A549 (cell line): ENCODE results near the gene UBASH3B. TPM values are rescaled to one million over a fixed set of nuclear protein-coding genes. Genes with fewer than 3 reads are reported as not detected.

Experiments
- ATAC-seq, 2 experiments: fragments of 200-7000 bp in 1 of 2; fragments of >200 bp in 1 of 2; cut with Nextera tagmentation in 1 of 2; cut with Tn5 transposase in 1 of 2; 3 replicates each; pipeline versions ENCODE4 v1.8.0 to v1.9.1; 2018 to 2020; ENCODE audit warnings: mild to moderate bottlenecking in 1 of 2, moderate library complexity in 1 of 2
- CTCF ChIA-PET: fragments of 300-600 bp; sonication (Branson Sonifier 250); formaldehyde crosslinking; extraction: SDS; loops from one replicate; lab custom pipeline; 2021; ENCODE audit warnings: antibody characterized with exemption, inconsistent platforms; lab: Yijun Ruan, JAX
- POLR2A ChIA-PET: fragments of 350-600 bp; formaldehyde crosslinking; extraction: SDS; loops from one replicate; lab custom pipeline; 2021; ENCODE audit warnings: antibody characterized with exemption, inconsistent platforms; lab: Yijun Ruan, JAX
- DNase-seq, 2 experiments: peaks; one replicate each; pipeline versions ENCODE4 v3.0.0 to v3.0.0-alpha.2; 2011 to 2016; ENCODE audit warnings: low read depth in 1 of 2, low spot score in 1 of 2
- FAIRE-seq: peaks from 2 replicates; lab custom pipeline; 2011; peaks lifted over from hg19 to GRCh38; lab: Jason Lieb, UNC
- H3K27ac ChIP-seq, 2 experiments: fragments of >200 bp; sonication (Bioruptor Twin); formaldehyde crosslinking; 3 replicates each; pipeline ENCODE4 v1.5.1; 2016 to 2017
- H3K4me1 ChIP-seq: fragments of >200 bp; sonication (Bioruptor Twin); formaldehyde crosslinking; 3 replicates; pipeline ENCODE4 v1.6.1; 2016
- H3K4me2 ChIP-seq: fragments of >200 bp; sonication (Bioruptor Twin); formaldehyde crosslinking; 3 replicates; pipeline ENCODE4 v1.6.1; 2016
- H3K4me3 ChIP-seq: fragments of >200 bp; sonication (Bioruptor Twin); formaldehyde crosslinking; 3 replicates; pipeline ENCODE4 v1.5.1; 2016
- H3K9me3 ChIP-seq: fragments of >200 bp; sonication (Bioruptor Twin); formaldehyde crosslinking; 3 replicates; pipeline ENCODE4 v1.6.1; 2016
- ATOH8 ChIP-seq: fragments of 250-450 bp; sonication (Bioruptor Pico); IDR thresholded peaks from 2 replicates; pipeline ENCODE4 v1.5.0; 2020; ENCODE audit warnings: low read depth, mild to moderate bottlenecking, moderate library complexity
- BHLHE40 ChIP-seq: IDR thresholded peaks from 2 replicates; pipeline ENCODE4 v1.6.1; 2012; ENCODE audit warnings: low read depth, low read length, inconsistent platforms
- CBX2 ChIP-seq: fragments of 200-600 bp; sonication (generic); IDR thresholded peaks from 2 replicates; pipeline ENCODE4 v1.6.1; 2016; ENCODE audit warnings: low read depth, mild to moderate bottlenecking, borderline replicate concordance
- CTCF ChIP-seq: fragments of >200 bp; sonication (Bioruptor Twin); formaldehyde crosslinking; IDR thresholded peaks from 3 replicates; pipeline ENCODE4 v1.5.1; 2016
- EHF ChIP-seq: fragments of 250-450 bp; sonication (Bioruptor Pico); IDR thresholded peaks from 2 replicates; pipeline ENCODE4 v1.5.0; 2020; ENCODE audit warnings: mild to moderate bottlenecking
- ELK1 ChIP-seq: fragments of 150-350 bp; IDR thresholded peaks from 2 replicates; pipeline ENCODE4 v1.6.1; 2014; ENCODE audit warnings: low read depth, mild to moderate bottlenecking, low read length
- GATA3 ChIP-seq: IDR thresholded peaks from 2 replicates; pipeline ENCODE4 v1.6.1; 2012; ENCODE audit warnings: borderline replicate concordance
- HEYL ChIP-seq: fragments of 250-450 bp; sonication (Bioruptor Pico); IDR thresholded peaks from 2 replicates; pipeline ENCODE4 v1.8.0; 2021; ENCODE audit warnings: mild to moderate bottlenecking, moderate library complexity
- HOXB5 ChIP-seq: fragments of 250-450 bp; sonication (Bioruptor Pico); IDR thresholded peaks from 2 replicates; pipeline ENCODE4 v1.5.0; 2020; ENCODE audit warnings: mild to moderate bottlenecking, moderate library complexity
- JUN ChIP-seq, 2 experiments: fragments of >200 bp; sonication (Bioruptor Twin); formaldehyde crosslinking; IDR thresholded peaks; 2 replicates in 1 of 2; 3 replicates in 1 of 2; pipeline ENCODE4 v1.6.1; 2016 to 2017
- KDM5A ChIP-seq: fragments of 200-600 bp; sonication (generic); IDR thresholded peaks from 2 replicates; pipeline ENCODE4 v1.6.1; 2016; ENCODE audit warnings: antibody characterized with exemption, mild to moderate bottlenecking
- MAX ChIP-seq: IDR thresholded peaks from 2 replicates; pipeline ENCODE4 v1.6.1; 2012
- PBX3 ChIP-seq: IDR thresholded peaks from 2 replicates; pipeline ENCODE4 v1.6.1; 2012
- POLR2A ChIP-seq: IDR thresholded peaks from 2 replicates; pipeline ENCODE4 v1.6.1; 2012; ENCODE audit warnings: mild to moderate bottlenecking, low read length
- RAD21 ChIP-seq, 2 experiments: fragments of >200 bp in 1 of 2; sonication (Bioruptor Twin) in 1 of 2; formaldehyde crosslinking in 1 of 2; IDR thresholded peaks in 1 of 2; conservative IDR thresholded peaks in 1 of 2; 2 replicates in 1 of 2; 3 replicates in 1 of 2; pipeline ENCODE4 v1.6.1; 2012 to 2018; ENCODE audit warnings: inconsistent platforms in 1 of 2
- RARB ChIP-seq: fragments of 250-450 bp; sonication (Bioruptor Pico); IDR thresholded peaks from 2 replicates; pipeline ENCODE4 v1.8.0; 2021; ENCODE audit warnings: mild to moderate bottlenecking, moderate library complexity
- RCOR1 ChIP-seq: fragments of 150-350 bp; IDR thresholded peaks from 2 replicates; pipeline ENCODE4 v1.6.1; 2014; ENCODE audit warnings: antibody characterized with exemption, low read length, low read depth
- RFX5 ChIP-seq: fragments of 450-650 bp; IDR thresholded peaks from 2 replicates; pipeline ENCODE4 v1.7.1; 2014; ENCODE audit warnings: antibody characterized with exemption, mild to moderate bottlenecking, moderate library complexity
- SMC3 ChIP-seq: fragments of >200 bp; sonication (Bioruptor Twin); formaldehyde crosslinking; IDR thresholded peaks from 3 replicates; pipeline ENCODE4 v1.6.1; 2018; ENCODE audit warnings: inconsistent platforms
- TP53 ChIP-seq: fragments of 250-450 bp; sonication (Bioruptor Pico); IDR thresholded peaks from 2 replicates; pipeline ENCODE4 v1.5.0; 2021; ENCODE audit warnings: mild to moderate bottlenecking, moderate library complexity
- USF2 ChIP-seq: fragments of 450-650 bp; IDR thresholded peaks from 2 replicates; pipeline ENCODE4 v1.6.1; 2014; ENCODE audit warnings: antibody characterized with exemption
- ZC3H11A ChIP-seq: fragments of 450-650 bp; IDR thresholded peaks from 2 replicates; pipeline ENCODE4 v1.6.1; 2014; ENCODE audit warnings: antibody characterized with exemption, mild to moderate bottlenecking
- ZNF302 ChIP-seq: fragments of 250-450 bp; sonication (Bioruptor Pico); IDR thresholded peaks from 2 replicates; pipeline ENCODE4 v1.9.0; 2021; ENCODE audit warnings: inconsistent platforms, mild to moderate bottlenecking, moderate library complexity
- ZSCAN20 ChIP-seq: fragments of 250-450 bp; sonication (Bioruptor Pico); IDR thresholded peaks from 2 replicates; pipeline ENCODE4 v1.8.0; 2022; ENCODE audit warnings: mild to moderate bottlenecking, moderate library complexity
- WGBS: methylation state at CpG from one replicate; pipeline ENCODE4 v1.1.6; 2017; ENCODE audit errors: missing lambda C conversion rate; 5-methylcytosine and 5-hydroxymethylcytosine counted together
- polyA plus RNA-seq, 4 experiments: library from polyadenylated mRNA; depleted of rRNA in 3 of 4; stranded (reverse); fragments of >200 nt; fragmentation: RNase III in 1 of 4; extraction: RNeasy Plus Mini Kit Qiagen cat#74134 plus additional on column Dnase treatment in 1 of 4; gene quantifications; 2 replicates in 3 of 4; 3 replicates in 1 of 4; pipeline ENCODE4 v1.2.3, GENCODE V29; 2011 to 2017

Gene UBASH3B
- polyA plus RNA-seq, 2 of the 4 experiments (the other 2 are of a cell fraction), result 33.4 to 43.0 TPM

- POLR2A ChIA-PET, result interaction anchor here (0.7 to 1.7 kb wide), 2 partner anchors 7 to 21 kb away, joined by 6 to 7 read pairs; partner anchors contain the start of gene UBASH3B
- peak overlapping the region in 1 of 2 experiments; percentile 38; a peak in 2 of 6 replicates for H3K27ac ChIP-seq
Measured at GRCh38 chr11:122663056-122663740, 7.7 kb downstream of the UBASH3B start.

GRCh38 chr11:122663764-122664163 lies 8.2 kb downstream of the UBASH3B start:
- 76% methylated on average over 4 of the region's 4 CpGs for WGBS

More at GRCh38 chr11:122663056-122663740, 7.7 kb downstream of the UBASH3B start:
- H3K4me1 ChIP-seq, result peaks cover 80% of the 10 kb centered on the region
- no peak overlapping the region for H3K4me3 ChIP-seq
- CTCF ChIA-PET, result interaction anchor here (2.0 kb wide), 1 partner anchor 119 kb away, joined by 8 read pairs; no protein-coding TSS in a partner anchor
- no peak for DNase-seq
- TF ChIP-seq GATA3, result no peak
- TF ChIP-seq ZSCAN20 (CRISPR knock-in tag), result no peak
- TF ChIP-seq MAX, result no peak
- TF ChIP-seq HOXB5, result no peak
- no peak for TF ChIP-seq SMC3
- TF ChIP-seq USF2, result no peak
- no peak for TF ChIP-seq ELK1
- no peak for TF ChIP-seq RAD21 (conservative IDR thresholded peaks at IDR 0.05 in 1 of 2, IDR thresholded peaks at IDR 0.05 in 1 of 2)
- no peak for TF ChIP-seq TP53 (CRISPR knock-in tag)
- ATAC-seq, result no peak
- WGBS, result 96% methylated on average over 13 of the region's 13 CpGs
- no peak overlapping the region for H3K4me2 ChIP-seq
- no peak for FAIRE-seq
- H3K9me3 ChIP-seq, result no peaks in the 10 kb centered on the region

GRCh38 chr11:122664188-122664587 lies 8.7 kb downstream of the UBASH3B start:
- no peak for TF ChIP-seq POLR2A
- no peak for TF ChIP-seq RARB (CRISPR knock-in tag)
- TF ChIP-seq CTCF, result no peak
- TF ChIP-seq HEYL (CRISPR knock-in tag), result no peak
- TF ChIP-seq KDM5A, result no peak
- no peak for TF ChIP-seq PBX3
- no peak for TF ChIP-seq ZNF302
- peak overlapping the region; percentile 25; the same call in 1 of the 3 replicates for H3K4me2 ChIP-seq
- ChIA-PET CTCF (interaction anchor here (1.4 to 2.1 kb wide), 3 partner anchors 13 to 118 kb away, joined by 3 to 8 read pairs (median 5); no protein-coding TSS in a partner anchor), POLR2A (interaction anchor here (1.0 to 1.7 kb wide), 2 partner anchors 8 to 117 kb away, joined by 3 to 7 read pairs; partner anchors contain the start of gene UBASH3B)
- H3K4me3 ChIP-seq, result no peak overlapping the region
- H3K27ac ChIP-seq, result peak overlapping the region in 1 of 2 experiments; percentile 38; a peak in 3 of 6 replicates
- H3K4me1 ChIP-seq, result peaks cover 81% of the 10 kb centered on the region
- H3K9me3 ChIP-seq, result peaks cover 2% of the 10 kb centered on the region; the same call in 1 of the 3 replicates
- DNase-seq (no peak), FAIRE-seq (no peak), ATAC-seq (peak in 1 of 2 experiments; percentile 8; a peak in 2 of 6 replicates)
- 86% methylated on average over 1 of the region's 1 CpG for WGBS

More at GRCh38 chr11:122663764-122664163, 8.2 kb downstream of the UBASH3B start:
- CTCF ChIA-PET, result interaction anchor here (1.4 to 2.0 kb wide), 2 partner anchors 14 to 118 kb away, joined by 3 to 8 read pairs; no protein-coding TSS in a partner anchor
- DNase-seq, result no peak
- POLR2A ChIA-PET, result interaction anchor here (1.7 kb wide), 1 partner anchor 8 kb away, joined by 7 read pairs; the partner anchor contains the start of gene UBASH3B
- Histone ChIP-seq H3K4me3 (no peak overlapping the region), H3K4me1 (peaks cover 80% of the 10 kb centered on the region), H3K4me2 (peak overlapping the region; percentile 25; the same call in 1 of the 3 replicates), H3K9me3 (no peaks in the 10 kb centered on the region)
- no peak; a peak in 2 of 6 replicates for ATAC-seq
- FAIRE-seq, result no peak
- TF ChIP-seq RAD21 (conservative IDR thresholded peaks at IDR 0.05 in 1 of 2, IDR thresholded peaks at IDR 0.05 in 1 of 2) (no peak), ATOH8 (no peak), CBX2 (no peak), RFX5 (no peak), BHLHE40 (no peak), ZC3H11A (no peak), RCOR1 (no peak), EHF (CRISPR knock-in tag) (no peak), JUN (IDR thresholded peaks at IDR 0.05) (no peak), ZNF302 (no peak)
- TF ChIP-seq, all 56 proteins: peak for 0
- peak overlapping the region in 1 of 2 experiments; percentile 38; a peak in 2 of 6 replicates for H3K27ac ChIP-seq
